ENCODE data around the gene SRGAP1. TPM values are rescaled to one million over a fixed set of nuclear protein-coding genes. Genes with fewer than 3 reads are reported as not detected.

SRGAP1 gene
- total and polyA plus RNA-seq, 2 of the 13 experiments (the other 11 are each of a cell fraction or from before 2014, with no cell fraction given): 1.6 to 3.4 TPM

- BruUV-seq (replicated peaks): no TSS peak
- Histone ChIP-seq H3K4me2 (ENCODE audit: low read depth, low read length) (no peak overlapping the region), H4K20me1 (ENCODE audit: insufficient read depth, low read length) (no peaks in the 10 kb centered on the region), H3K4me3 (replicated peaks in 1 of 3; ENCODE audit: insufficient read depth in 1 of 3, low read depth in 2 of 3, low read length in 3 of 3) (no peak overlapping the region), H3K4me1 (ENCODE audit: insufficient read depth, low read length) (peaks cover 12% of the 10 kb centered on the region), H3K9me3 (ENCODE audit: low read length) (no peaks in the 10 kb centered on the region), H3K27ac (ENCODE audit: extremely low read length, insufficient read depth, low read length) (no peak overlapping the region), H3K36me3 (replicated peaks in 1 of 2; ENCODE audit: control insufficient read depth in 1 of 2, insufficient read depth in 2 of 2, low read length in 2 of 2) (peaks cover 0 to 5% of the 10 kb centered on the region in 2 experiments; a peak in 1 of 5 replicates), H3K27me3 (ENCODE audit: control insufficient read depth in 1 of 2, insufficient read depth in 2 of 2, low read length in 2 of 2) (no peaks in the 10 kb centered on the region), H3K9ac (ENCODE audit: insufficient read depth, low read depth, low read length) (no peak overlapping the region), H3K79me2 (ENCODE audit: insufficient read depth, low read length) (no peaks in the 10 kb centered on the region), H2AFZ (ENCODE audit: low read length) (no peak overlapping the region)
- FAIRE-seq (no peak), ATAC-seq (no peak), DNase-seq (ENCODE audit: low spot score) (no peak)
- 88% methylated on average over 7 of the region's 7 CpGs for WGBS (ENCODE audit: low lambda C conversion rate)
- in situ Hi-C loops (cut with HindIII; ENCODE audit: extremely low pct_ligation_motif_present, low pct_unique_long_range_greater_than_20kb) (no loop called here), intact Hi-C loops (cut with micrococcal nuclease; ENCODE audit: unreplicated experiment) (no loop called here)
- CTCF ChIA-PET (ENCODE audit: low intra/inter-chr PET ratio, low total read pairs): no interaction called here
- POLR2A ChIA-PET: no interaction called here
- no peak for TF ChIP-seq SOX6 (IDR thresholded peaks at IDR 0.05)
- no peak for TF ChIP-seq SOX6 (CRISPR knock-in tag; IDR thresholded peaks at IDR 0.05)
- no peak for TF ChIP-seq TFE3 (CRISPR knock-in tag; IDR thresholded peaks at IDR 0.05)
- no peak for TF ChIP-seq MXI1 (IDR thresholded peaks at IDR 0.05; ENCODE audit: borderline replicate concordance, low read depth, low read length)
- TF ChIP-seq ZNF18 (CRISPR knock-in tag; IDR thresholded peaks at IDR 0.05; ENCODE audit: insufficient replicate concordance): no peak
- TF ChIP-seq POLR2G (IDR thresholded peaks at IDR 0.05; ENCODE audit: low read depth, low read length): no peak
- TF ChIP-seq ZNF619 (CRISPR knock-in tag; IDR thresholded peaks at IDR 0.05): no peak
- no peak for TF ChIP-seq ZMAT3 (CRISPR knock-in tag; conservative IDR thresholded peaks at IDR 0.05)
- TF ChIP-seq ZNF768 (CRISPR knock-in tag; IDR thresholded peaks at IDR 0.05): no peak
- TF ChIP-seq ZIK1 (CRISPR knock-in tag; IDR thresholded peaks at IDR 0.05; ENCODE audit: borderline replicate concordance, low read depth): no peak
- TF ChIP-seq ZNF713 (CRISPR knock-in tag; IDR thresholded peaks at IDR 0.05): no peak
- no peak for TF ChIP-seq ZNF543 (CRISPR knock-in tag; IDR thresholded peaks at IDR 0.05)
- no peak for TF ChIP-seq E2F5 (CRISPR knock-in tag; conservative IDR thresholded peaks at IDR 0.05)
- TF ChIP-seq NFE2L1 (CRISPR knock-in tag; IDR thresholded peaks at IDR 0.05; ENCODE audit: borderline replicate concordance): no peak
- no peak for TF ChIP-seq THAP11 (CRISPR knock-in tag; IDR thresholded peaks at IDR 0.05)
Observed at GRCh38 chr12:63990828-63991547, 146.5 kb downstream of the SRGAP1 start.
